H1 (cell line): ENCODE measurements around the gene CD48. TPM values are rescaled to one million over a fixed set of nuclear protein-coding genes. Genes with fewer than 3 reads are reported as not detected.

Source experiments
- BCL11A ChIP-seq, 2 experiments: IDR thresholded peaks; one replicate each; pipeline ENCODE4 v1.6.1; 2011; ENCODE audit warnings: low read depth in 2 of 2, low read length in 2 of 2, mild to moderate bottlenecking in 2 of 2
- EZH2 ChIP-seq: fragments of 200-600 bp; sonication (generic); IDR thresholded peaks from 2 replicates; pipeline ENCODE4 v1.7.1; 2012; ENCODE audit warnings: low read depth, mild to moderate bottlenecking, moderate library complexity, low read length, inconsistent platforms; ENCODE audit not compliant: severe bottlenecking
- JUN ChIP-seq: IDR thresholded peaks from 2 replicates; pipeline ENCODE4 v1.6.1; 2011; ENCODE audit warnings: low read depth, mild to moderate bottlenecking, improper control_type of control experiment, low read length
- NANOG ChIP-seq: IDR thresholded peaks from 2 replicates; pipeline ENCODE4 v1.6.1; 2011; ENCODE audit warnings: low read length, low read depth, mild to moderate bottlenecking, inconsistent platforms; ENCODE audit not compliant: insufficient read depth, poor library complexity, severe bottlenecking
- RBBP5 ChIP-seq: IDR thresholded peaks from 2 replicates; pipeline ENCODE4 v1.7.1; 2012; ENCODE audit warnings: low read depth, mild to moderate bottlenecking, inconsistent platforms, low read length, moderate library complexity, borderline replicate concordance
- SAP30 ChIP-seq: fragments of 300-600 bp; sonication (generic); IDR thresholded peaks from 2 replicates; pipeline ENCODE4 v1.7.1; 2012; ENCODE audit warnings: low read length, moderate library complexity, mild to moderate bottlenecking, inconsistent platforms; ENCODE audit not compliant: insufficient read depth, insufficient replicate concordance
- SIX5 ChIP-seq: IDR thresholded peaks from 2 replicates; pipeline ENCODE4 v1.6.1; 2011; ENCODE audit warnings: mild to moderate bottlenecking, low read depth, low read length
- SP2 ChIP-seq: IDR thresholded peaks from 2 replicates; pipeline ENCODE4 v1.6.1; 2012; ENCODE audit warnings: mild to moderate bottlenecking, low read length, inconsistent platforms
- polyA plus RNA-seq, 7 experiments: library from polyadenylated mRNA; depleted of rRNA in 3 of 7; stranded (reverse) in 5 of 7; unstranded in 2 of 7; fragments of >200 nt in 5 of 7; fragments of 200-250 nt in 2 of 7; gene quantifications; 1 replicate in 5 of 7; 2 replicates in 1 of 7; 4 replicates in 1 of 7; pipeline versions ENCODE4 v1.2.1 to v1.2.3, GENCODE V29; 2011 to 2013; ENCODE audit warnings: missing spikeins in 2 of 7, mixed read lengths in 2 of 7
- total RNA-seq: library from RNA; stranded (reverse); fragmentation: NEBNext Ultra II Directional; extraction: Animal tissue kit (Norgen Biotek cat#: 25700); gene quantifications from 2 replicates; pipeline ENCODE4 v1.2.1, GENCODE V29; 2021
- TF ChIP-seq, protein P1 (sequence below): fragments of 300-600 bp; sonication (generic); IDR thresholded peaks from 2 replicates; pipeline ENCODE4 v1.7.1; 2012; ENCODE audit warnings: low read length, moderate library complexity, mild to moderate bottlenecking, inconsistent platforms; ENCODE audit not compliant: insufficient replicate concordance
- TF ChIP-seq, protein P2 (sequence below): IDR thresholded peaks from 2 replicates; pipeline ENCODE4 v1.6.1; 2012; ENCODE audit warnings: low read length, inconsistent platforms

CD48 gene
- total and polyA plus RNA-seq, 2 of the 8 experiments (the other 6 are each of a cell fraction or from before 2014, with no cell fraction given) = 0.08 TPM; not detected in 1

DNA sequence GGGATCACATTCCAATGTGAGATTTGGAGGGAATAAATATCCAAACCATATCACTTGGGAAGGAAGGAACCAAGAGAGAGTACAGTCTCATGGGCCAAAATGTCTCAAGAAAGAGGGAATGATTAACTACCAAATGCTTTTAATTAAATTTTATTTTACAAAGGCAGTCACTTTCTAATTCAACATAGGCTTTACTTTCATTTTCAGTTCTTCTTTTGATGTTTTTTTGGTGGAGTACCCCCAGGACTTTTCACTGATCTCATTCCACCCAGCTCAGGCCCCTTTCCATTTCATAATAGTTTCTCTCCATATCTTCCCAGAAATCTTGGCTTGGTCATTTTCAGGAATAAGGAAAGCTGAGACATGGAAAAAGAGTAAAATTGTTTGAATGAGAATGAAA lies 22.3 kb upstream of the CD48 start (continued):
- TF ChIP-seq, protein P1, sequence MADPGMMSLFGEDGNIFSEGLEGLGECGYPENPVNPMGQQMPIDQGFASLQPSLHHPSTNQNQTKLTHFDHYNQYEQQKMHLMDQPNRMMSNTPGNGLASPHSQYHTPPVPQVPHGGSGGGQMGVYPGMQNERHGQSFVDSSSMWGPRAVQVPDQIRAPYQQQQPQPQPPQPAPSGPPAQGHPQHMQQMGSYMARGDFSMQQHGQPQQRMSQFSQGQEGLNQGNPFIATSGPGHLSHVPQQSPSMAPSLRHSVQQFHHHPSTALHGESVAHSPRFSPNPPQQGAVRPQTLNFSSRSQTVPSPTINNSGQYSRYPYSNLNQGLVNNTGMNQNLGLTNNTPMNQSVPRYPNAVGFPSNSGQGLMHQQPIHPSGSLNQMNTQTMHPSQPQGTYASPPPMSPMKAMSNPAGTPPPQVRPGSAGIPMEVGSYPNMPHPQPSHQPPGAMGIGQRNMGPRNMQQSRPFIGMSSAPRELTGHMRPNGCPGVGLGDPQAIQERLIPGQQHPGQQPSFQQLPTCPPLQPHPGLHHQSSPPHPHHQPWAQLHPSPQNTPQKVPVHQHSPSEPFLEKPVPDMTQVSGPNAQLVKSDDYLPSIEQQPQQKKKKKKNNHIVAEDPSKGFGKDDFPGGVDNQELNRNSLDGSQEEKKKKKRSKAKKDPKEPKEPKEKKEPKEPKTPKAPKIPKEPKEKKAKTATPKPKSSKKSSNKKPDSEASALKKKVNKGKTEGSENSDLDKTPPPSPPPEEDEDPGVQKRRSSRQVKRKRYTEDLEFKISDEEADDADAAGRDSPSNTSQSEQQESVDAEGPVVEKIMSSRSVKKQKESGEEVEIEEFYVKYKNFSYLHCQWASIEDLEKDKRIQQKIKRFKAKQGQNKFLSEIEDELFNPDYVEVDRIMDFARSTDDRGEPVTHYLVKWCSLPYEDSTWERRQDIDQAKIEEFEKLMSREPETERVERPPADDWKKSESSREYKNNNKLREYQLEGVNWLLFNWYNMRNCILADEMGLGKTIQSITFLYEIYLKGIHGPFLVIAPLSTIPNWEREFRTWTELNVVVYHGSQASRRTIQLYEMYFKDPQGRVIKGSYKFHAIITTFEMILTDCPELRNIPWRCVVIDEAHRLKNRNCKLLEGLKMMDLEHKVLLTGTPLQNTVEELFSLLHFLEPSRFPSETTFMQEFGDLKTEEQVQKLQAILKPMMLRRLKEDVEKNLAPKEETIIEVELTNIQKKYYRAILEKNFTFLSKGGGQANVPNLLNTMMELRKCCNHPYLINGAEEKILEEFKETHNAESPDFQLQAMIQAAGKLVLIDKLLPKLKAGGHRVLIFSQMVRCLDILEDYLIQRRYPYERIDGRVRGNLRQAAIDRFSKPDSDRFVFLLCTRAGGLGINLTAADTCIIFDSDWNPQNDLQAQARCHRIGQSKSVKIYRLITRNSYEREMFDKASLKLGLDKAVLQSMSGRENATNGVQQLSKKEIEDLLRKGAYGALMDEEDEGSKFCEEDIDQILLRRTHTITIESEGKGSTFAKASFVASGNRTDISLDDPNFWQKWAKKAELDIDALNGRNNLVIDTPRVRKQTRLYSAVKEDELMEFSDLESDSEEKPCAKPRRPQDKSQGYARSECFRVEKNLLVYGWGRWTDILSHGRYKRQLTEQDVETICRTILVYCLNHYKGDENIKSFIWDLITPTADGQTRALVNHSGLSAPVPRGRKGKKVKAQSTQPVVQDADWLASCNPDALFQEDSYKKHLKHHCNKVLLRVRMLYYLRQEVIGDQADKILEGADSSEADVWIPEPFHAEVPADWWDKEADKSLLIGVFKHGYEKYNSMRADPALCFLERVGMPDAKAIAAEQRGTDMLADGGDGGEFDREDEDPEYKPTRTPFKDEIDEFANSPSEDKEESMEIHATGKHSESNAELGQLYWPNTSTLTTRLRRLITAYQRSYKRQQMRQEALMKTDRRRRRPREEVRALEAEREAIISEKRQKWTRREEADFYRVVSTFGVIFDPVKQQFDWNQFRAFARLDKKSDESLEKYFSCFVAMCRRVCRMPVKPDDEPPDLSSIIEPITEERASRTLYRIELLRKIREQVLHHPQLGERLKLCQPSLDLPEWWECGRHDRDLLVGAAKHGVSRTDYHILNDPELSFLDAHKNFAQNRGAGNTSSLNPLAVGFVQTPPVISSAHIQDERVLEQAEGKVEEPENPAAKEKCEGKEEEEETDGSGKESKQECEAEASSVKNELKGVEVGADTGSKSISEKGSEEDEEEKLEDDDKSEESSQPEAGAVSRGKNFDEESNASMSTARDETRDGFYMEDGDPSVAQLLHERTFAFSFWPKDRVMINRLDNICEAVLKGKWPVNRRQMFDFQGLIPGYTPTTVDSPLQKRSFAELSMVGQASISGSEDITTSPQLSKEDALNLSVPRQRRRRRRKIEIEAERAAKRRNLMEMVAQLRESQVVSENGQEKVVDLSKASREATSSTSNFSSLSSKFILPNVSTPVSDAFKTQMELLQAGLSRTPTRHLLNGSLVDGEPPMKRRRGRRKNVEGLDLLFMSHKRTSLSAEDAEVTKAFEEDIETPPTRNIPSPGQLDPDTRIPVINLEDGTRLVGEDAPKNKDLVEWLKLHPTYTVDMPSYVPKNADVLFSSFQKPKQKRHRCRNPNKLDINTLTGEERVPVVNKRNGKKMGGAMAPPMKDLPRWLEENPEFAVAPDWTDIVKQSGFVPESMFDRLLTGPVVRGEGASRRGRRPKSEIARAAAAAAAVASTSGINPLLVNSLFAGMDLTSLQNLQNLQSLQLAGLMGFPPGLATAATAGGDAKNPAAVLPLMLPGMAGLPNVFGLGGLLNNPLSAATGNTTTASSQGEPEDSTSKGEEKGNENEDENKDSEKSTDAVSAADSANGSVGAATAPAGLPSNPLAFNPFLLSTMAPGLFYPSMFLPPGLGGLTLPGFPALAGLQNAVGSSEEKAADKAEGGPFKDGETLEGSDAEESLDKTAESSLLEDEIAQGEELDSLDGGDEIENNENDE = no peak
- TF ChIP-seq RBBP5 = no peak
- TF ChIP-seq SIX5 = no peak
- TF ChIP-seq, protein P2, sequence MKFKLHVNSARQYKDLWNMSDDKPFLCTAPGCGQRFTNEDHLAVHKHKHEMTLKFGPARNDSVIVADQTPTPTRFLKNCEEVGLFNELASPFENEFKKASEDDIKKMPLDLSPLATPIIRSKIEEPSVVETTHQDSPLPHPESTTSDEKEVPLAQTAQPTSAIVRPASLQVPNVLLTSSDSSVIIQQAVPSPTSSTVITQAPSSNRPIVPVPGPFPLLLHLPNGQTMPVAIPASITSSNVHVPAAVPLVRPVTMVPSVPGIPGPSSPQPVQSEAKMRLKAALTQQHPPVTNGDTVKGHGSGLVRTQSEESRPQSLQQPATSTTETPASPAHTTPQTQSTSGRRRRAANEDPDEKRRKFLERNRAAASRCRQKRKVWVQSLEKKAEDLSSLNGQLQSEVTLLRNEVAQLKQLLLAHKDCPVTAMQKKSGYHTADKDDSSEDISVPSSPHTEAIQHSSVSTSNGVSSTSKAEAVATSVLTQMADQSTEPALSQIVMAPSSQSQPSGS = no peak
- TF ChIP-seq JUN = no peak
- TF ChIP-seq BCL11A (IDR thresholded peaks at IDR 0.05; ENCODE audit: low read depth in 2 of 2, low read length in 2 of 2) = no peak
- TF ChIP-seq NANOG = no peak
- no peak for TF ChIP-seq EZH2
- TF ChIP-seq SP2 = no peak
- TF ChIP-seq SAP30 = no peak
